NCI-H446 (cell line): Measurements from ENCODE around the gene IFI27.

ENCODE experiments used
- DNase-seq, 2 experiments: peaks; one replicate each; lab custom pipeline; 2025; lab: John Stamatoyannopoulos, UW

Gene IFI27

GRCh38 chr14:94124582-94125377, 14.2 kb downstream of the IFI27 start:
- no peak for DNase-seq

GRCh38 chr14:94125659-94126418, 15.3 kb downstream of the IFI27 start:
- no peak for DNase-seq

GRCh38 chr14:94126419-94126677, 15.8 kb downstream of the IFI27 start:
- DNase-seq: no peak

GRCh38 chr14:94126800-94127199, 16.3 kb downstream of the IFI27 start:
- DNase-seq: no peak

GRCh38 chr14:94127330-94127729, 16.8 kb downstream of the IFI27 start:
- DNase-seq: no peak

GRCh38 chr14:94128216-94128839, 17.8 kb downstream of the IFI27 start:
- DNase-seq: no peak

GRCh38 chr14:94129111-94129757, 18.7 kb downstream of the IFI27 start, which contains the start of gene IFI27L2:
IFI27L2 (minus strand) TSS chr14:94129604; CDS start chr14:94129564, 40 bp downstream.
- DNase-seq: peak; percentile 39 to 69

GRCh38 chr14:94129758-94130414, 19.4 kb downstream of the IFI27 start:
- DNase-seq: peak; percentile 41 to 53

- DNase-seq: peak; percentile 50 to 80
These were observed 21.9 kb downstream of the IFI27 start for GRCh38 chr14:94132285-94132887.

- DNase-seq: no peak
These were observed 24.9 kb downstream of the IFI27 start for GRCh38 chr14:94135476-94135875.

GRCh38 chr14:94136575-94137331, 26.2 kb downstream of the IFI27 start:
- DNase-seq: peak; percentile 58 to 88

GRCh38 chr14:94138251-94138650, 27.7 kb downstream of the IFI27 start:
- no peak for DNase-seq

- no peak for DNase-seq
These were observed 28.5 kb downstream of the IFI27 start for GRCh38 chr14:94139006-94139405.

GRCh38 chr14:94139421-94139820, 28.9 kb downstream of the IFI27 start:
- DNase-seq: no peak

- DNase-seq: no peak
These were observed 31.7 kb downstream of the IFI27 start for GRCh38 chr14:94142247-94142646.

GRCh38 chr14:94142836-94143235, 32.3 kb downstream of the IFI27 start:
- no peak for DNase-seq

- DNase-seq: no peak
These were observed 32.7 kb downstream of the IFI27 start for GRCh38 chr14:94143239-94143638.

- no peak for DNase-seq
These were observed 33.2 kb downstream of the IFI27 start for GRCh38 chr14:94143711-94144110.

GRCh38 chr14:94144765-94145164, 34.2 kb downstream of the IFI27 start:
- DNase-seq: no peak

GRCh38 chr14:94145902-94146527, 35.5 kb downstream of the IFI27 start:
- DNase-seq: no peak
